Ectodermal cell (in vitro differentiated cells): ENCODE results near the gene SEPTIN3.

ENCODE experiments used
- H3K27ac ChIP-seq: 2 replicates; pipeline ENCODE4 v1.7.0; 2013; ENCODE audit warnings: mild to moderate bottlenecking, low read depth, low read length; ENCODE audit not compliant: insufficient read depth, poor library complexity, severe bottlenecking
- H3K27me3 ChIP-seq: 2 replicates; pipeline ENCODE4 v1.7.0; 2013; ENCODE audit warnings: mild to moderate bottlenecking, low read length; ENCODE audit not compliant: insufficient read depth, control insufficient read depth, poor library complexity, severe bottlenecking
- H3K36me3 ChIP-seq: one replicate; pipeline ENCODE4 v1.7.0; 2013; ENCODE audit warnings: low read length; ENCODE audit not compliant: control insufficient read depth, insufficient read depth
- H3K4me1 ChIP-seq: one replicate; pipeline ENCODE4 v1.7.0; 2013; ENCODE audit warnings: low read length; ENCODE audit not compliant: control insufficient read depth, insufficient read depth
- H3K4me3 ChIP-seq: 2 replicates; pipeline ENCODE4 v1.7.0; 2013; ENCODE audit warnings: low read depth, low read length, control low read depth; ENCODE audit not compliant: insufficient read depth
- H3K9me3 ChIP-seq: 2 replicates; pipeline ENCODE4 v1.7.0; 2013; ENCODE audit warnings: mild to moderate bottlenecking, low read length, moderate library complexity; ENCODE audit not compliant: control insufficient read depth
- WGBS, 2 experiments: methylation state at CpG; one replicate each; pipeline ENCODE4 v1.1.7; 2013; ENCODE audit warnings: missing lambda C conversion rate in 2 of 2; 5-methylcytosine and 5-hydroxymethylcytosine counted together

Gene SEPTIN3

GRCh38 chr22:41991111-41991510 lies 21.9 kb downstream of the SEPTIN3 start:
- no peaks in the 10 kb centered on the region for H3K9me3 ChIP-seq
- H3K27me3 ChIP-seq = no peaks in the 10 kb centered on the region
- H3K4me1 ChIP-seq = no peaks in the 10 kb centered on the region
- H3K27ac ChIP-seq = no peak overlapping the region
- no peak overlapping the region for H3K4me3 ChIP-seq
- no peaks in the 10 kb centered on the region for H3K36me3 ChIP-seq
- 95 to 98% methylated on average over 7 of the region's 7 CpGs for WGBS, 2 experiments

- Histone ChIP-seq H3K27ac (no peak overlapping the region), H3K27me3 (no peaks in the 10 kb centered on the region), H3K36me3 (no peaks in the 10 kb centered on the region), H3K4me1 (no peaks in the 10 kb centered on the region), H3K4me3 (no peak overlapping the region), H3K9me3 (no peaks in the 10 kb centered on the region)
- WGBS, 2 experiments = 93% methylated on average over 5 of the region's 5 CpGs
These were observed 23.3 kb downstream of the SEPTIN3 start for GRCh38 chr22:41992496-41992895.

DNA sequence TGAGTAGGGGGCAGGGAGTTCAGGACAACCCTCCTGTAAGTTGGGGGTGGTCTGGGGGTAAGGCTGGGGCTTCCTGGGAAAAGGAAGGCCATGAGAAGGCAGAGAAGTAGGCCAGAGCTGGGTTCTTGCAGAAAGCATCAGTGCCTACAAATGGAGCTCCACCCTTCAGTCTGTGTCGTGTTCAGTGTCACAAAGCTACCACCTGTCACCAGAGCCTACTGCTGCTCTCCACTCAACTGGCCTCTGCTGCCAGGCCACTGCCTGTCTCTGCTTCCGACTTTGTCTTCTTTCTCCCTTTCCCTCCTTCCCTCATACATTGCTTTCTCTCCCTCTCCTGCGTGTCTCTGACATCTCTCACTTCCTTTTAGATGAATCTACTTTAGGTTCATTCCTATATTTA lies 26.0 kb downstream of the SEPTIN3 start:
- Histone ChIP-seq H3K27ac (no peak overlapping the region), H3K27me3 (no peaks in the 10 kb centered on the region), H3K4me3 (no peak overlapping the region), H3K9me3 (no peaks in the 10 kb centered on the region), H3K36me3 (no peaks in the 10 kb centered on the region), H3K4me1 (no peaks in the 10 kb centered on the region)
- WGBS, 2 experiments = 88 to 89% methylated on average over 3 of the region's 3 CpGs

DNA sequence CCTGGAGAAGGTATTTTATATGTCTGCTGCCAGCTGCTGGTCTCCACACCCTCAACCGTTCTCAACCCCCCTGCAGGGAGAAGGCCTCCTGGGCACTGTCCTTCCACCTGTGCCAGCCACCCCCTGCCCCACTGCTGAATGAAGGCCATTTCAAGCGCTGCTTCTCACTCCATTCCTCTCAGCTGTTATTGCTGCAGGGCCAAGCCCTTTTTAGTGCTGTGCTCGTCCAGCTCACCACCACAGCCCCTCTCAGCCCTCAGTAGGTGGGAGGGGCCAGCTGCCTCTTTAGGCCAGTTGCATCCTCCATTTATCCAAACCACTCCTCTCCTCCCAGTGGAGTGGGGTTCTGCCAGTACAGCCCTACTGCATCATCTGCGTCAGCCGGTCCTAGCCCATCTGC lies 27.6 kb downstream of the SEPTIN3 start:
- H3K4me3 ChIP-seq = no peak overlapping the region
- H3K36me3 ChIP-seq = no peaks in the 10 kb centered on the region
- H3K4me1 ChIP-seq = no peaks in the 10 kb centered on the region
- 87 to 92% methylated on average over 5 of the region's 5 CpGs for WGBS, 2 experiments
- H3K27me3 ChIP-seq = no peaks in the 10 kb centered on the region
- no peaks in the 10 kb centered on the region for H3K9me3 ChIP-seq
- no peak overlapping the region for H3K27ac ChIP-seq

GRCh38 chr22:41998361-41999261 lies 29.4 kb downstream of the SEPTIN3 start, which contains the start of gene WBP2NL:
Gene WBP2NL (plus strand): TSS chr22:41998788. CDS start chr22:41998819, 31 bp downstream.
- H3K27me3 ChIP-seq = no peaks in the 10 kb centered on the region
- no peaks in the 10 kb centered on the region for H3K9me3 ChIP-seq
- WGBS, 2 experiments = 95 to 96% methylated on average over 71 of the region's 71 CpGs
- no peaks in the 10 kb centered on the region for H3K36me3 ChIP-seq
- no peaks in the 10 kb centered on the region for H3K4me1 ChIP-seq
- no peak within 1 kb of the TSS for H3K4me3 ChIP-seq
- H3K27ac ChIP-seq = no peak within 1 kb of the TSS

GRCh38 chr22:42000466-42000865 lies 31.2 kb downstream of the SEPTIN3 start:
- H3K9me3 ChIP-seq = no peaks in the 10 kb centered on the region
- no peaks in the 10 kb centered on the region for H3K27me3 ChIP-seq
- no peak overlapping the region for H3K4me3 ChIP-seq
- 90 to 97% methylated on average over 8 of the region's 8 CpGs for WGBS, 2 experiments
- no peak overlapping the region for H3K27ac ChIP-seq
- H3K36me3 ChIP-seq = no peaks in the 10 kb centered on the region
- H3K4me1 ChIP-seq = no peaks in the 10 kb centered on the region

DNA sequence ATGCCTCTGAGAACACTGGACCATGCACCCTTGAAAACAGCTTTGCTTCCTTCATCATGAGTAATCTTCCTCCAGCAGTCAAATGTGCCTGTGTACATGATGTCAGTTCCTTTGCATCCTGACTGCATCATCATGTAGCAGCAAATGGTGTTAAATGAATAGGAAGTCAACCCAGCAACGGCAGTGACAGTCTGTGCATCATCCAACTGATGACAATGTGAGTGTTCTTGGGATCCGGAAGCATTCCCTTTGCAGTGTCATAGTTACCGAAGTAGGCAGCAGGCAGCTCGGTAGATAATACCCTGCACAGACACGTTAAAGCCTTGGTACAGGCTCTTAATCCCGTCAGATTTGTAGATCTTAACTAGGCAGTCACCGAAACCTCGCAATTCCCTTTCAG lies 31.9 kb downstream of the SEPTIN3 start:
- no peaks in the 10 kb centered on the region for H3K27me3 ChIP-seq
- H3K36me3 ChIP-seq = no peaks in the 10 kb centered on the region
- no peak overlapping the region for H3K27ac ChIP-seq
- H3K4me1 ChIP-seq = no peaks in the 10 kb centered on the region
- no peaks in the 10 kb centered on the region for H3K9me3 ChIP-seq
- WGBS, 2 experiments = 75 to 78% methylated on average over 8 of the region's 8 CpGs
- H3K4me3 ChIP-seq = no peak overlapping the region

GRCh38 chr22:42001706-42002105 lies 32.5 kb downstream of the SEPTIN3 start:
- Histone ChIP-seq H3K4me3 (no peak overlapping the region), H3K9me3 (no peaks in the 10 kb centered on the region), H3K27me3 (no peaks in the 10 kb centered on the region), H3K27ac (no peak overlapping the region), H3K4me1 (no peaks in the 10 kb centered on the region), H3K36me3 (no peaks in the 10 kb centered on the region)
- 94 to 95% methylated on average over 12 of the region's 12 CpGs for WGBS, 2 experiments

DNA sequence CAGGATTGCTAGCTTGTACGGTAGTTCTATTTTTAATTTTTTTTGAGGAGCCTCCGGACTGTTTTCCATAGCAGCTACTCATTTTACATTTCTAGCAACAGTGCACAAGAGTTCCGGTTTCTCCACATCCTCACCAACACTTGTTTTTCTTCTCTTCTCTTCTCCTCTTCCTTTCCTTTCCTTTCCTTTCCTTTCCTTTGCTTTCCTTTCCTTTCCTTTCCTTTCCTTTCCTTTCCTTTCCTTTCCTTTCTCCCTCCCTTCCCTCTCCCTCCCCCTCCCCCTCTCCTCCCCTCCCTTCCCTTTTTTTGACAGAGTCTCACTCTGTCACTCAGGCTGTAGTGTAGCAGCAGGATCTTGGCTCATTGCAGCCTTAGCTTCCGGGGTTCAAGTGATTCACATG lies 38.7 kb downstream of the SEPTIN3 start:
- WGBS, 2 experiments = 71 to 74% methylated on average over 4 of the region's 4 CpGs
- H3K36me3 ChIP-seq = no peaks in the 10 kb centered on the region
- no peaks in the 10 kb centered on the region for H3K4me1 ChIP-seq

DNA sequence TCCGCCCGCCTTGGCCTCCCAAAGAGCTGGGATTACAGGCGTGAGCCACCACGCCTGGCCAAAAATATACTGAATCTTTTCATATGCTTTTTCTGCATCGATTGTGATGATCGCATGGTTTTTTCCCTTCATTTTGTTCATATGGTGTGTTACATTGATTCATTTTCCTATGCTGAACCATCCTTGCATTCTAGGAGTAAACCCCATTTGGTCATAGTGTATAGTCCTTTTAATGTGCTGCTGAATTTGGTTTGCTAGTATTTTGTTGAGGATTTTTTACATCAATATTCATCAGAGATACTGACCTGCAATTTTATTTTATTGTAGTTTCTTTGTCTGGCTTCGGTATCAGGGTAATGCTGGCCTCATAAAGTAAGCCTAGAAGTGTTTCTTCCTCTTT lies 41.5 kb downstream of the SEPTIN3 start:
- WGBS, 2 experiments = 88 to 90% methylated on average over 7 of the region's 7 CpGs

More for the DNA sequence above, 38.7 kb downstream of the SEPTIN3 start:
- Histone ChIP-seq H3K9me3 (peaks cover 3% of the 10 kb centered on the region), H3K27ac (no peak overlapping the region), H3K27me3 (no peaks in the 10 kb centered on the region), H3K4me3 (no peak overlapping the region)

More for the DNA sequence above, 41.5 kb downstream of the SEPTIN3 start:
- Histone ChIP-seq H3K27ac (no peak overlapping the region), H3K4me1 (no peaks in the 10 kb centered on the region), H3K4me3 (no peak overlapping the region), H3K27me3 (no peaks in the 10 kb centered on the region), H3K36me3 (no peaks in the 10 kb centered on the region), H3K9me3 (peaks cover 3% of the 10 kb centered on the region)
